ENCODE results near the gene CCDC186.

The CCDC186 gene

GRCh38 chr10:114100848-114101741 lies 72.9 kb downstream of the CCDC186 start:
- FAIRE-seq (peak; percentile 41), DNase-seq (ENCODE audit: insufficient read length, low spot score) (no peak)
- no peak for TF ChIP-seq TAF1 (IDR thresholded peaks at IDR 0.05; ENCODE audit: low read depth, low read length)
- TF ChIP-seq POLR2A (IDR thresholded peaks at IDR 0.05; ENCODE audit: low read depth, low read length) = no peak
- TF ChIP-seq SPI1 (IDR thresholded peaks at IDR 0.05; ENCODE audit: low read depth, low read length) = no peak
- TF ChIP-seq PAX5 (IDR thresholded peaks at IDR 0.05; ENCODE audit: insufficient read depth, low read length, severe bottlenecking) = no peak
- no peak for TF ChIP-seq POLR2AphosphoS5 (IDR thresholded peaks at IDR 0.05; ENCODE audit: low read depth, low read length)
- TF ChIP-seq POU2F2 (IDR thresholded peaks at IDR 0.05; ENCODE audit: low read depth, low read length) = no peak

- DNase-seq (ENCODE audit: insufficient read length, low spot score) = no peak
- no peak for TF ChIP-seq TAF1 (IDR thresholded peaks at IDR 0.05; ENCODE audit: low read depth, low read length)
- no peak for TF ChIP-seq SPI1 (IDR thresholded peaks at IDR 0.05; ENCODE audit: low read depth, low read length)
- TF ChIP-seq POLR2AphosphoS5 (IDR thresholded peaks at IDR 0.05; ENCODE audit: low read depth, low read length) = no peak
- peak; percentile 40 for FAIRE-seq
Measured at GRCh38 chr10:114096864-114097263, 77.1 kb downstream of the CCDC186 start.

- FAIRE-seq (no peak), DNase-seq (ENCODE audit: insufficient read length, low spot score) (no peak)
- TF ChIP-seq POLR2A (IDR thresholded peaks at IDR 0.05; ENCODE audit: low read depth, low read length) (no peak), POU2F2 (IDR thresholded peaks at IDR 0.05; ENCODE audit: low read depth, low read length) (no peak), POLR2AphosphoS5 (IDR thresholded peaks at IDR 0.05; ENCODE audit: low read depth, low read length) (no peak), PAX5 (IDR thresholded peaks at IDR 0.05; ENCODE audit: insufficient read depth, low read length, severe bottlenecking) (no peak), SPI1 (IDR thresholded peaks at IDR 0.05; ENCODE audit: low read depth, low read length) (no peak), TAF1 (IDR thresholded peaks at IDR 0.05; ENCODE audit: low read depth, low read length) (no peak)
Measured at GRCh38 chr10:114095559-114096337, 78.3 kb downstream of the CCDC186 start.

- no peak for TF ChIP-seq POLR2AphosphoS5 (IDR thresholded peaks at IDR 0.05; ENCODE audit: low read depth, low read length)
- TF ChIP-seq POU2F2 (IDR thresholded peaks at IDR 0.05; ENCODE audit: low read depth, low read length) = peak; percentile 57; the same call in 1 of the 2 replicates
- no peak for DNase-seq (ENCODE audit: insufficient read length, low spot score)
- FAIRE-seq = peak; percentile 75
Measured at GRCh38 chr10:114094795-114095194, 79.2 kb downstream of the CCDC186 start.

GRCh38 chr10:114087655-114088054 lies 86.3 kb downstream of the CCDC186 start:
- TF ChIP-seq SPI1 (IDR thresholded peaks at IDR 0.05; ENCODE audit: low read depth, low read length) (no peak), PAX5 (IDR thresholded peaks at IDR 0.05; ENCODE audit: insufficient read depth, low read length, severe bottlenecking) (no peak), POLR2A (IDR thresholded peaks at IDR 0.05; ENCODE audit: low read depth, low read length) (no peak), TAF1 (IDR thresholded peaks at IDR 0.05; ENCODE audit: low read depth, low read length) (no peak), POLR2AphosphoS5 (IDR thresholded peaks at IDR 0.05; ENCODE audit: low read depth, low read length) (no peak), POU2F2 (IDR thresholded peaks at IDR 0.05; ENCODE audit: low read depth, low read length) (no peak)
- FAIRE-seq = no peak

GRCh38 chr10:114087255-114087654 lies 86.7 kb downstream of the CCDC186 start:
- no peak for DNase-seq (ENCODE audit: insufficient read length, low spot score)
- no peak for TF ChIP-seq POLR2A (IDR thresholded peaks at IDR 0.05; ENCODE audit: low read depth, low read length)
- TF ChIP-seq POLR2AphosphoS5 (IDR thresholded peaks at IDR 0.05; ENCODE audit: low read depth, low read length) = no peak
- no peak for TF ChIP-seq SPI1 (IDR thresholded peaks at IDR 0.05; ENCODE audit: low read depth, low read length)
- no peak for TF ChIP-seq TAF1 (IDR thresholded peaks at IDR 0.05; ENCODE audit: low read depth, low read length)
- no peak for TF ChIP-seq POU2F2 (IDR thresholded peaks at IDR 0.05; ENCODE audit: low read depth, low read length)
- no peak for TF ChIP-seq PAX5 (IDR thresholded peaks at IDR 0.05; ENCODE audit: insufficient read depth, low read length, severe bottlenecking)
- FAIRE-seq = no peak

More at GRCh38 chr10:114087655-114088054, 86.3 kb downstream of the CCDC186 start:
- DNase-seq (ENCODE audit: insufficient read length, low spot score) = no peak

GRCh38 chr10:114084215-114084614 lies 89.8 kb downstream of the CCDC186 start:
- DNase-seq (ENCODE audit: insufficient read length, low spot score) = no peak
- peak; percentile 41 for FAIRE-seq
- no peak for TF ChIP-seq TAF1 (IDR thresholded peaks at IDR 0.05; ENCODE audit: low read depth, low read length)
- TF ChIP-seq PAX5 (IDR thresholded peaks at IDR 0.05; ENCODE audit: insufficient read depth, low read length, severe bottlenecking) = no peak
- no peak for TF ChIP-seq POU2F2 (IDR thresholded peaks at IDR 0.05; ENCODE audit: low read depth, low read length)
- TF ChIP-seq POLR2AphosphoS5 (IDR thresholded peaks at IDR 0.05; ENCODE audit: low read depth, low read length) = no peak
- TF ChIP-seq SPI1 (IDR thresholded peaks at IDR 0.05; ENCODE audit: low read depth, low read length) = no peak
- no peak for TF ChIP-seq POLR2A (IDR thresholded peaks at IDR 0.05; ENCODE audit: low read depth, low read length)

- no peak for DNase-seq (ENCODE audit: insufficient read length, low spot score)
- TF ChIP-seq POLR2AphosphoS5 (IDR thresholded peaks at IDR 0.05; ENCODE audit: low read depth, low read length) (no peak), TAF1 (IDR thresholded peaks at IDR 0.05; ENCODE audit: low read depth, low read length) (no peak), SPI1 (IDR thresholded peaks at IDR 0.05; ENCODE audit: low read depth, low read length) (no peak), POU2F2 (IDR thresholded peaks at IDR 0.05; ENCODE audit: low read depth, low read length) (no peak), POLR2A (IDR thresholded peaks at IDR 0.05; ENCODE audit: low read depth, low read length) (no peak), PAX5 (IDR thresholded peaks at IDR 0.05; ENCODE audit: insufficient read depth, low read length, severe bottlenecking) (no peak)
- peak; percentile 20 for FAIRE-seq
Measured at GRCh38 chr10:114083040-114083439, 91.0 kb downstream of the CCDC186 start.

- DNase-seq (ENCODE audit: insufficient read length, low spot score) (no peak), FAIRE-seq (no peak)
- TF ChIP-seq POLR2A (IDR thresholded peaks at IDR 0.05; ENCODE audit: low read depth, low read length) = no peak
- TF ChIP-seq POLR2AphosphoS5 (IDR thresholded peaks at IDR 0.05; ENCODE audit: low read depth, low read length) = no peak
- no peak for TF ChIP-seq SPI1 (IDR thresholded peaks at IDR 0.05; ENCODE audit: low read depth, low read length)
- TF ChIP-seq PAX5 (IDR thresholded peaks at IDR 0.05; ENCODE audit: insufficient read depth, low read length, severe bottlenecking) = no peak
- TF ChIP-seq POU2F2 (IDR thresholded peaks at IDR 0.05; ENCODE audit: low read depth, low read length) = no peak
- no peak for TF ChIP-seq TAF1 (IDR thresholded peaks at IDR 0.05; ENCODE audit: low read depth, low read length)
Measured at GRCh38 chr10:114081911-114082583, 92.0 kb downstream of the CCDC186 start.

Data from GM12891 (cell line).